ENCODE data around the gene CPXM2.

GRCh38 chr10:123935680-123936079 is 44.1 kb upstream of the CPXM2 start:
- TF ChIP-seq, protein P1, sequence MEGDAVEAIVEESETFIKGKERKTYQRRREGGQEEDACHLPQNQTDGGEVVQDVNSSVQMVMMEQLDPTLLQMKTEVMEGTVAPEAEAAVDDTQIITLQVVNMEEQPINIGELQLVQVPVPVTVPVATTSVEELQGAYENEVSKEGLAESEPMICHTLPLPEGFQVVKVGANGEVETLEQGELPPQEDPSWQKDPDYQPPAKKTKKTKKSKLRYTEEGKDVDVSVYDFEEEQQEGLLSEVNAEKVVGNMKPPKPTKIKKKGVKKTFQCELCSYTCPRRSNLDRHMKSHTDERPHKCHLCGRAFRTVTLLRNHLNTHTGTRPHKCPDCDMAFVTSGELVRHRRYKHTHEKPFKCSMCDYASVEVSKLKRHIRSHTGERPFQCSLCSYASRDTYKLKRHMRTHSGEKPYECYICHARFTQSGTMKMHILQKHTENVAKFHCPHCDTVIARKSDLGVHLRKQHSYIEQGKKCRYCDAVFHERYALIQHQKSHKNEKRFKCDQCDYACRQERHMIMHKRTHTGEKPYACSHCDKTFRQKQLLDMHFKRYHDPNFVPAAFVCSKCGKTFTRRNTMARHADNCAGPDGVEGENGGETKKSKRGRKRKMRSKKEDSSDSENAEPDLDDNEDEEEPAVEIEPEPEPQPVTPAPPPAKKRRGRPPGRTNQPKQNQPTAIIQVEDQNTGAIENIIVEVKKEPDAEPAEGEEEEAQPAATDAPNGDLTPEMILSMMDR (IDR thresholded peaks at IDR 0.05; ENCODE audit: insufficient read depth, low read length, poor library complexity, severe bottlenecking) = no peak
- no peak for TF ChIP-seq EZH2phosphoT487 (conservative IDR thresholded peaks at IDR 0.05; ENCODE audit: low read length)

All from SU-DHL-6 (cell line).